Brain microvascular endothelial cell (primary cell): Measurements from ENCODE around the gene SYCN.

ENCODE experiments used
- DNase-seq: peaks from one replicate; pipeline ENCODE4 v3.0.0-alpha.2; 2020
- H3K27ac ChIP-seq: fragments of 250-450 bp; sonication (Bioruptor Pico); 2 replicates; pipeline ENCODE4 v1.5.1; 2020; ENCODE audit warnings: mild to moderate bottlenecking, moderate library complexity
- H3K27me3 ChIP-seq: fragments of 250-450 bp; sonication (Bioruptor Pico); replicated peaks from 2 replicates; pipeline ENCODE4 v1.5.1; 2020; ENCODE audit warnings: mild to moderate bottlenecking
- H3K36me3 ChIP-seq: fragments of 250-450 bp; sonication (Bioruptor Pico); replicated peaks from 2 replicates; pipeline ENCODE4 v1.5.1; 2020; ENCODE audit warnings: mild to moderate bottlenecking
- H3K4me3 ChIP-seq: 2 replicates; pipeline ENCODE4 v1.5.1; 2011; ENCODE audit warnings: low read depth, mild to moderate bottlenecking, control low read depth, low read length, moderate library complexity
- in situ Hi-C: cut with HindIII; loops from 2 replicates; pipeline ENCODE4 v1.10.0; 2017; ENCODE audit warnings: low sequenced_read_pairs, low pct_ligation_motif_present
- TF ChIP-seq, protein P1 (sequence below): IDR thresholded peaks from 2 replicates; pipeline ENCODE4 v1.5.1; 2011; ENCODE audit warnings: low read depth, mild to moderate bottlenecking, moderate library complexity, low read length, control low read depth, inconsistent platforms; ENCODE audit errors: missing control alignments

The SYCN gene

DNA sequence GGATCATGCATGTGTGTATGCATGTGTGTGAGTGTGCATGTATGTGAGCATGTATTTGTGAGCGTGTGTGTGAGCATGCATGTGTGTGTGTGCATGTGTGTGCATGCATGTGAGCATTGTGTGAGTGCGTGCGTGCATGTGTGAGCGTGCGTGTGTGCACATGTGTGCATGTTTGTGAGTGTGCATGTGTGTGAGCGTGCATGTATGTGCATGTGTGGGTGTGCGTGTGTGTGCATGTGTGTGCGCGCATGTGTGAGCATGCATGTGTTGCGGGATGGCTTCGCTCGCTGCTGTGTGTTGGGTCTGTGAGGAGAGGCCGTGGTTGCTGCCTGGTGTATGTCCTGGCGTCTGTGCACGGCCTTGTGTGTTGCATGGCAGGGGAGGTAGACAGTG is 46.1 kb downstream of the SYCN start:
- no peaks in the 10 kb centered on the region for H3K27me3 ChIP-seq
- no peak for DNase-seq
- no peak overlapping the region for H3K27ac ChIP-seq
- TF ChIP-seq, protein P1, sequence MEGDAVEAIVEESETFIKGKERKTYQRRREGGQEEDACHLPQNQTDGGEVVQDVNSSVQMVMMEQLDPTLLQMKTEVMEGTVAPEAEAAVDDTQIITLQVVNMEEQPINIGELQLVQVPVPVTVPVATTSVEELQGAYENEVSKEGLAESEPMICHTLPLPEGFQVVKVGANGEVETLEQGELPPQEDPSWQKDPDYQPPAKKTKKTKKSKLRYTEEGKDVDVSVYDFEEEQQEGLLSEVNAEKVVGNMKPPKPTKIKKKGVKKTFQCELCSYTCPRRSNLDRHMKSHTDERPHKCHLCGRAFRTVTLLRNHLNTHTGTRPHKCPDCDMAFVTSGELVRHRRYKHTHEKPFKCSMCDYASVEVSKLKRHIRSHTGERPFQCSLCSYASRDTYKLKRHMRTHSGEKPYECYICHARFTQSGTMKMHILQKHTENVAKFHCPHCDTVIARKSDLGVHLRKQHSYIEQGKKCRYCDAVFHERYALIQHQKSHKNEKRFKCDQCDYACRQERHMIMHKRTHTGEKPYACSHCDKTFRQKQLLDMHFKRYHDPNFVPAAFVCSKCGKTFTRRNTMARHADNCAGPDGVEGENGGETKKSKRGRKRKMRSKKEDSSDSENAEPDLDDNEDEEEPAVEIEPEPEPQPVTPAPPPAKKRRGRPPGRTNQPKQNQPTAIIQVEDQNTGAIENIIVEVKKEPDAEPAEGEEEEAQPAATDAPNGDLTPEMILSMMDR: no peak
- in situ Hi-C loops: no loop called here
- peak overlapping the region; percentile 29 for H3K4me3 ChIP-seq
- no peaks in the 10 kb centered on the region for H3K36me3 ChIP-seq

DNA sequence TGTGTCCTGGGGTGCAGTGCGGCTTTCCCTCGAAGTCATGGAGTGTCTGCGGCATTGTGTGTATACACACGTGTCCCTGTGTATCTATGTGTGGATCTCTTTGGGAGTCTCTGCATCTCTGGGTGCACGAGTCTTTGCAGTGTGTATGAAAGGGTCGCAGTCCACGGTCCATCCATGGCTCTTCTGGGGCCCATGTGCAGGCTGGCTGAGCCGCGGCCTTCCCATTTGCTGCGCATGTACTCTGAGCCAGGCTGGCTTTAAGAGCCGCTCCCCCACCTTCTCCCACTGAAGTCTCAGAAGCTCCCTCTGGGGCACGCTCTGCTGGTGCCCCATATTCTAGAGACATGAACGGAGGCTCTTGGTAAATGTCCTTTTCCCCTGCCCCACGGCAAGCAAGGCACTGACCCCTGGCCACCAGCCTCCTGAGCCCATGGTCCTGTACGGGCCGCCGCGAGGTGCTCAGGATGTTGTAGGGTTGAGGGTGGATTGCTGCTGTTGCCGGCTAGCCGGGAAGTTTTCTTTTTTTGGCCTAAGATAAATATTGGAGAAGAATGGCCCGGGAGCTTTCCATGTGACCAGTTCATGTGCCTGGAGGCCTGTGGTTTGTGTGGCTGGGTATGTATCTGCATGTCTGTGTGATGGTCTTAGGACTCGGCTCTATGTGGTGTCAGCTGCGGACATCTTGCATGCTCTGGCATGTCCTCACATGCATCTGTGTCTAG is 46.6 kb downstream of the SYCN start:
- TF ChIP-seq, protein P1: no peak
- in situ Hi-C loops: no loop called here
- peak overlapping the region; percentile 29 for H3K4me3 ChIP-seq
- no peaks in the 10 kb centered on the region for H3K36me3 ChIP-seq
- no peaks in the 10 kb centered on the region for H3K27me3 ChIP-seq
- peak; percentile 40 for DNase-seq
- H3K27ac ChIP-seq: no peak overlapping the region

DNA sequence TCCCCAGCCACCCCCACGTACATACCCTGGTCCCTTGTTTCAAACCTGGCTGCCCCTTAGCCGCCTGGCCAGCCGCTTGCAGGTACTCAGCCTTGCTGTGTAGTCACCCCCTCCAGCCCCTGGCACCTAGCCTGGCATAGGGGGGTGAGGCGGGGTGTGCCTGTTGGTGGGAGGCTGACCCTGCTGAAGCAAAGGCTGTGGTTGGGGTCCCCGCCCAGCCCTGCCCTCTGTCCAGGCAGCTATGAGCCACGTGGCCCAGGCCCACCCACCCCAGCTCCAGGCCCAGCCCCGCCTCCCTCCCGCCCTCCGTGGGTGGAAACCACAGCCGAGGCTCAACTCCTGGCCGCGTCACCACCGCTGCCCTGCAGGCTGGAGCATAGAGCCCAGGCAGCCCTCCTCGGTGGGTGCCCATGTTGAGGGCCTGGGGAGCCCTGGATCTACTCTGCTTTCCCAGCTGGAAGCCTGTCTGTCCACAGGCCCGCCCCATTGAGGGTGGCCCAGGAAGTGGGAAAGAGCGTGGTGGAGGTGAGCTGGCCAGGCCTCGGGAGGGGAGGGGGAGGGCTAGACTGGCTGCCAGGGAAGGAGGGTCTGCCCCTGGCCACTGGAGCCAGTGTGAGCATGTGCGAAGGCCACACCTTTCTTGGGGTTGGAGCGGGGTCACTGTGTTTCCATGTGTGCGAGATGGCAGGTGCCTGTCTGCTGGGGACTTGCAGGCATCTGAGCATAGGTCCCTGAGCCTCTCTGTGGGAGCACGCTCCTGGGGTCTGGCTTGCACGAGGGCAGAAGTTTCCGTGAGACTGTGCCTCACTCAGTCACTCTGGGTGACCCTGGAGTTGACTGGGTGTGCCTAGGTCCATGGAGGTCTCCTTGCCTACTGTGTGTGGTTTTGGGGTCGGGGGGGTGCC is 47.5 kb downstream of the SYCN start:
- TF ChIP-seq, protein P1: no peak
- in situ Hi-C loops: no loop called here
- Histone ChIP-seq H3K36me3 (no peaks in the 10 kb centered on the region), H3K4me3 (peak overlapping the region; percentile 37), H3K27me3 (no peaks in the 10 kb centered on the region), H3K27ac (no peak overlapping the region)
- peak; percentile 8 for DNase-seq

DNA sequence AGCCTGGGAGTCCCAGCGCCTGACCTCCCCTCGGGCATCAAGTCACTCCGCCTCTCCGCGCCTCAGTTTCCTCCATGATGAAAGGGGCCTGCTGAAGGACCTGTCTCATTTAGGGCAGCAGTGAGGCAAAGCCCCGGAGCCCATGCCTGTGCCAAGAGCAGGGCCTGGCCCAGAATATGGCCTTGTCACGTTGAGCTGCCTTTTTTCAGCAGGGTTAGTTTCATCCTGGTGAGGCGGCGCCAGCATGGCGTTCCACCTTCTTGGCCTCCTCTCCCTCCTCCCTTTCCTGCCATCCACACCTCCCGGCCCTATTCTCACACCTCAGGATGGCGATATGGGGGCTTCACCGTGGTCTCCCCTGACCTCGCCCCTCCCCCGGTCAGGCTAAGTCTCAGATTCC is 48.3 kb downstream of the SYCN start:
- no peaks in the 10 kb centered on the region for H3K36me3 ChIP-seq
- TF ChIP-seq, protein P1: no peak
- DNase-seq: no peak
- H3K4me3 ChIP-seq: no peak overlapping the region
- H3K27me3 ChIP-seq: no peaks in the 10 kb centered on the region
- no peak overlapping the region for H3K27ac ChIP-seq
- in situ Hi-C loops: no loop called here

DNA sequence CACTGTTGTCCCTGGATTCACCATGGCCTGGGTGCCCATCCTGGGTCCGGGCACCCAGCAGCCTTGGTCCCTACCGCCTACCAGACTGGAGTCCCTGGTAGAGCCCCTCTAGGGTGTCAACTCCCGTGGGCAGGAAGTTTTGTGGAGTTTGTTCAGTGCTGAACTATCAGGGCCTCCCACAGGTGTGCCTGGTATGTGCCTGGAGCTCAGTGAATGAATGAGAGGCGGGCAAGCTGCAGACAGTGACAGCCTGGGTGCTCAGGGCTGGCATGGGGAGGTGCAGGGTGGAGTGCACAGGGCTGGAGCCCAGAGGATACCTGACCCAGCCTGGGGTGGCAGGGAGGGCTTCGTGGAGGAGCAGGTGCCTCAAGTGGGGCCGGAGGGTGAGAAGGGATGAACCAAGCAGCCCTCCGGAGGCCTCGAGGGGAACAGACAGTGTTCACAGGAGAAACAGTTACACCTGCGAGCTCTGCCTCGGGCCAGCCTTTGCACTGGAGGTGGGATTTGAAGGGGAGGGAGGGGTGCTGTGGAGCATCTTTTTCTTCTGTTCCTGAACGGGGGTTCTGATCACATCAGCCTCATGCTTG is 48.9 kb downstream of the SYCN start:
- TF ChIP-seq, protein P1: no peak
- no peaks in the 10 kb centered on the region for H3K27me3 ChIP-seq
- H3K36me3 ChIP-seq: no peaks in the 10 kb centered on the region
- in situ Hi-C loops: no loop called here
- no peak overlapping the region for H3K27ac ChIP-seq
- no peak for DNase-seq
- no peak overlapping the region for H3K4me3 ChIP-seq
